Hematopoietic multipotent progenitor cell treated with erythropoietin and hydrocortisone succinate and interleukin-3 and kit ligand, for 6 days (in vitro differentiated cells): ENCODE measurements around the gene SYCP2.

Experiments used
- DNase-seq: peaks from one replicate; pipeline ENCODE4 v3.0.0-alpha.2; 2015

Gene SYCP2

GRCh38 chr20:59835448-59836395 lies 97.7 kb downstream of the SYCP2 start:
- peak; percentile 51 for DNase-seq

GRCh38 chr20:59835057-59835447 lies 98.4 kb downstream of the SYCP2 start:
- no peak for DNase-seq

GRCh38 chr20:59832406-59833363 lies 100.8 kb downstream of the SYCP2 start:
- no peak for DNase-seq

- DNase-seq, result no peak
Observed at GRCh38 chr20:59831916-59832270, 101.5 kb downstream of the SYCP2 start.

- DNase-seq, result no peak
Observed at GRCh38 chr20:59831024-59831915, 102.2 kb downstream of the SYCP2 start.

- no peak for DNase-seq
Observed at GRCh38 chr20:59830665-59831023, 102.8 kb downstream of the SYCP2 start.

GRCh38 chr20:59829786-59830664 lies 103.4 kb downstream of the SYCP2 start:
- DNase-seq, result no peak

- DNase-seq, result no peak
Observed at GRCh38 chr20:59829054-59829785, 104.2 kb downstream of the SYCP2 start.

GRCh38 chr20:59828125-59829053 lies 105.0 kb downstream of the SYCP2 start:
- no peak for DNase-seq

GRCh38 chr20:59827138-59828056 lies 106.0 kb downstream of the SYCP2 start:
- DNase-seq, result no peak

GRCh38 chr20:59825944-59826759 lies 107.3 kb downstream of the SYCP2 start:
- DNase-seq, result no peak

GRCh38 chr20:59825563-59825920 lies 107.9 kb downstream of the SYCP2 start:
- DNase-seq, result no peak

GRCh38 chr20:59824711-59825562 lies 108.5 kb downstream of the SYCP2 start:
- DNase-seq, result no peak

GRCh38 chr20:59823491-59824259 lies 109.8 kb downstream of the SYCP2 start:
- DNase-seq, result no peak

GRCh38 chr20:59823030-59823423 lies 110.4 kb downstream of the SYCP2 start:
- no peak for DNase-seq
